Measurements from ENCODE around the gene FKBP4. TPM values are rescaled to one million over a fixed set of nuclear protein-coding genes. Genes with fewer than 3 reads are reported as not detected.
"Not testable (repeated sequence)": the region's sequence is repeated elsewhere in the genome, so short reads cannot be mapped to it uniquely, and the experiment has no call there.

The FKBP4 gene
- total RNA-seq, 1 experiment from 2014 or later: 162 TPM

DNA sequence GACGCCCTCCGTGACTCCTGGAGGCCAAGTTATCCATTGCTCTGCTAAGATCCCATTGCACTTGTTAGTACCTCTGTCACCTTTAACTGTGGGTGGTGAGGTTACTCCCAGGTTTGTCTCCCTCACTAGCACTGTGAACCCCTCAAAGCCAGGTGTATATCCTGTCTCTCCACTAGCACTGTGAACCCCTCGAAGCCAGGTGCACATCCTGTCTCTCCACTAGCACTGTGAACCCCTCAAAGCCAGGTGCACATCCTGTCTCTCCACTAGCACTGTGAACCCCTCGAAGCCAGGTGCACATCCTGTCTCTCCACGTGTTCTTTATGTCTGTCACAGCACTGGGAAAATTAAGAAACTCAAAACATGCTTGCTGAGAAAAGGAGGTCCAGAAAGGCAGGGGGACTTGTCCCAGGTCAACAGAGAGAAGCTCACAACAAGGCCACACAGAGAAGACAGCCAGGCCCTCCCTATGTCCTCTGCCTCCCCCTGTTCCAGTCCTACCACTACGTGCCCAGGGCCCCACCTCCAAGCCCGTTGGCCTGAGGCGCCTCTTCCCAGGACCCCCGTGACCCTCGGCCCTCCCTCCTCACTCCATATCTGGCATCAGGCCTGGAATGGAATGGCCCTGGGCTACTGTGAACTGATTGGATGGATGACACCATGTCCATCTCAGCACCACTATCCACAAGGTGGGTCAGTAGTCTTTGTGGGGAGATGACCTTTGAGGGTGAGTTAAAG, 26.4 kb upstream of the FKBP4 start:
- Histone ChIP-seq H3K79me2 (ENCODE audit: low read length) (no peaks in the 10 kb centered on the region), H3K27ac (ENCODE audit: low read length) (no peak overlapping the region), H3K9ac (ENCODE audit: low read length) (no peak overlapping the region), H4K20me1 (ENCODE audit: low read length) (no peaks in the 10 kb centered on the region), H2AFZ (ENCODE audit: low read length) (no peak overlapping the region), H3K4me2 (ENCODE audit: low read length) (no peak overlapping the region), H3K27me3 (ENCODE audit: low read length) (peaks cover 35% of the 10 kb centered on the region), H3K4me1 (ENCODE audit: insufficient read depth, low read length) (no peaks in the 10 kb centered on the region), H3K36me3 (ENCODE audit: low read depth, low read length) (no peaks in the 10 kb centered on the region), H3K9me3 (ENCODE audit: low read length) (no peaks in the 10 kb centered on the region), H3F3A (ENCODE audit: low read length, unreplicated experiment) (no peaks in the 10 kb centered on the region), H3K9me2 (replicated peaks; ENCODE audit: low read length) (no peaks in the 10 kb centered on the region), H3K4me3 (ENCODE audit: low read length) (no peak overlapping the region)
- no peak for TF ChIP-seq EZH2 (IDR thresholded peaks at IDR 0.05; ENCODE audit: low read length, unreplicated experiment)
- TF ChIP-seq, protein P1, sequence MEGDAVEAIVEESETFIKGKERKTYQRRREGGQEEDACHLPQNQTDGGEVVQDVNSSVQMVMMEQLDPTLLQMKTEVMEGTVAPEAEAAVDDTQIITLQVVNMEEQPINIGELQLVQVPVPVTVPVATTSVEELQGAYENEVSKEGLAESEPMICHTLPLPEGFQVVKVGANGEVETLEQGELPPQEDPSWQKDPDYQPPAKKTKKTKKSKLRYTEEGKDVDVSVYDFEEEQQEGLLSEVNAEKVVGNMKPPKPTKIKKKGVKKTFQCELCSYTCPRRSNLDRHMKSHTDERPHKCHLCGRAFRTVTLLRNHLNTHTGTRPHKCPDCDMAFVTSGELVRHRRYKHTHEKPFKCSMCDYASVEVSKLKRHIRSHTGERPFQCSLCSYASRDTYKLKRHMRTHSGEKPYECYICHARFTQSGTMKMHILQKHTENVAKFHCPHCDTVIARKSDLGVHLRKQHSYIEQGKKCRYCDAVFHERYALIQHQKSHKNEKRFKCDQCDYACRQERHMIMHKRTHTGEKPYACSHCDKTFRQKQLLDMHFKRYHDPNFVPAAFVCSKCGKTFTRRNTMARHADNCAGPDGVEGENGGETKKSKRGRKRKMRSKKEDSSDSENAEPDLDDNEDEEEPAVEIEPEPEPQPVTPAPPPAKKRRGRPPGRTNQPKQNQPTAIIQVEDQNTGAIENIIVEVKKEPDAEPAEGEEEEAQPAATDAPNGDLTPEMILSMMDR (conservative IDR thresholded peaks at IDR 0.05; ENCODE audit: low read depth, low read length): no peak
- TF ChIP-seq EZH2phosphoT487 (IDR thresholded peaks at IDR 0.05; ENCODE audit: borderline replicate concordance, low read length): no peak
- ChIA-PET POLR2A (ENCODE audit: unreplicated experiment) (no interaction called here), CTCF (no interaction called here)
- DNase-seq (no peak), ATAC-seq (no peak)
- intact Hi-C loops (cut with micrococcal nuclease): no loop called here
- BruUV-seq (replicated peaks): no TSS peak

DNA sequence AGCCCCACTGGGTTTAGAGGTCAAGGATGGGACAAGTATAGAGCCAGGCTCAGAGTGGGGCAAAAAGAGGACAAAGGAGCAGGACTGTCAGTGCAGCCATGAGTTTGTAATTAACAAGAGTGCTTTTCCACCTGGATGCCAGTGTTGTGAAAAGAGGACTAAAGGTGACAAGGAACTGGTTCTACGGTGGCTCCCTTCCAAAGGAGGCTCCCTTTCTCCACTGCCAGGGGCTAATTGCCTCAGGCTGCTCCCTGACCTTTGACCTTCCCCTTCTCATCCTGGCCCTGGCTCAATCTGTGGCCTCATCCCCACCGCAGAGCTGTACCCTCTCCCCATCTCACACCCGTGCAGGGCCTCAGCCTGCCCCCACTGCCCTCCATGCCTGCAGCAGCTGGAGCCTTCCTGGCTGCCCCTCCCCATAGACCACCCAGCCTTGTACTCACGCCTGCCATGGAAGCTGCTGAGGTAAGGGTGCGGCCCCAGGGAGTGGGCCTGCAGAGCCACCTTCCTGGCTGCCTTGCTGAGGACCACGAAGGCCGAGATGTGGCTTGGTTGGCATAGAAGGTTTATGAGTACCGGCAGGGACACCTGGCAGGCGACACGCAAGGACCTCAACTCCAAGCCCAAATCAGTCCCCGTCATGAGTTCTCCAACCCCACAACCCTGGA, 24.8 kb upstream of the FKBP4 start:
- no TSS peak for BruUV-seq (replicated peaks)
- CTCF ChIA-PET: no interaction called here
- intact Hi-C loops (cut with micrococcal nuclease): no loop called here
- H3K4me1 ChIP-seq (ENCODE audit: insufficient read depth, low read length): no peaks in the 10 kb centered on the region
- POLR2A ChIA-PET (ENCODE audit: unreplicated experiment): no interaction called here
- TF ChIP-seq, protein P1 (conservative IDR thresholded peaks at IDR 0.05; ENCODE audit: low read depth, low read length): no peak
- ATAC-seq: no peak
- H3K9me2 ChIP-seq (replicated peaks; ENCODE audit: low read length): no peaks in the 10 kb centered on the region
- no peaks in the 10 kb centered on the region for H3F3A ChIP-seq (ENCODE audit: low read length, unreplicated experiment)
- H3K27ac ChIP-seq (ENCODE audit: low read length): no peak overlapping the region
- no peak overlapping the region for H3K4me2 ChIP-seq (ENCODE audit: low read length)
- no peak for DNase-seq
- H2AFZ ChIP-seq (ENCODE audit: low read length): no peak overlapping the region
- no peak overlapping the region for H3K4me3 ChIP-seq (ENCODE audit: low read length)
- H3K9me3 ChIP-seq (ENCODE audit: low read length): no peaks in the 10 kb centered on the region
- no peaks in the 10 kb centered on the region for H3K36me3 ChIP-seq (ENCODE audit: low read depth, low read length)
- H4K20me1 ChIP-seq (ENCODE audit: low read length): no peaks in the 10 kb centered on the region
- H3K27me3 ChIP-seq (ENCODE audit: low read length): peaks cover 24% of the 10 kb centered on the region
- H3K79me2 ChIP-seq (ENCODE audit: low read length): no peaks in the 10 kb centered on the region
- no peak overlapping the region for H3K9ac ChIP-seq (ENCODE audit: low read length)

DNA sequence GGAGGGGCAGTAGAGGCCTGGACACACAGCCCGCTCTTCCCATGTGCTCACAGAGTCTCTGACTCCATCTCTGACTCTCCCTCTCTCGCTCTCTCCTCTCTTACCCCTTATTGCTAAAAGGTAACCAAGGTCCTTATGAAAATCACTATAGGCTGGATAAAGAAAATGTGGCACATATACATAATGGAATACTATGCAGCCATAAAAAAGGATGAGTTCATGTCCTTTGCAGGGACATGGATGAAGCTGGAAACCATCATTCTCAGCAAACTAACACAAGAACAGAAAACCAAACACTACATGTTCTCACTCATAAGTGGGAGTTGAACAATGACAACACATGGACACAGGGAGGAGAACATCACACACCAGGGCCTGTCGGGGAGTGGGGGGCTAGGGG, 24.2 kb upstream of the FKBP4 start:
- H4K20me1 ChIP-seq (ENCODE audit: low read length); H3K27ac ChIP-seq (ENCODE audit: low read length); H2AFZ ChIP-seq (ENCODE audit: low read length); H3K9me3 ChIP-seq (ENCODE audit: low read length); H3K4me1 ChIP-seq (ENCODE audit: insufficient read depth, low read length); POLR2A ChIA-PET (ENCODE audit: unreplicated experiment); BruUV-seq (replicated peaks); H3K79me2 ChIP-seq (ENCODE audit: low read length); intact Hi-C loops (cut with micrococcal nuclease); H3K9me2 ChIP-seq (replicated peaks; ENCODE audit: low read length); ATAC-seq; H3F3A ChIP-seq (ENCODE audit: low read length, unreplicated experiment); H3K36me3 ChIP-seq (ENCODE audit: low read depth, low read length); DNase-seq; H3K4me3 ChIP-seq (ENCODE audit: low read length); H3K9ac ChIP-seq (ENCODE audit: low read length); H3K4me2 ChIP-seq (ENCODE audit: low read length); CTCF ChIA-PET: not testable (repeated sequence)
- peaks cover 18% of the 10 kb centered on the region for H3K27me3 ChIP-seq (ENCODE audit: low read length)
